ENCODE measurements around the gene SORT1. TPM values are rescaled to one million over a fixed set of nuclear protein-coding genes. Genes with fewer than 3 reads are reported as not detected.

SORT1 gene
- total RNA-seq, 2 donors from 2014 or later: 0.57 to 2.6 TPM

DNA sequence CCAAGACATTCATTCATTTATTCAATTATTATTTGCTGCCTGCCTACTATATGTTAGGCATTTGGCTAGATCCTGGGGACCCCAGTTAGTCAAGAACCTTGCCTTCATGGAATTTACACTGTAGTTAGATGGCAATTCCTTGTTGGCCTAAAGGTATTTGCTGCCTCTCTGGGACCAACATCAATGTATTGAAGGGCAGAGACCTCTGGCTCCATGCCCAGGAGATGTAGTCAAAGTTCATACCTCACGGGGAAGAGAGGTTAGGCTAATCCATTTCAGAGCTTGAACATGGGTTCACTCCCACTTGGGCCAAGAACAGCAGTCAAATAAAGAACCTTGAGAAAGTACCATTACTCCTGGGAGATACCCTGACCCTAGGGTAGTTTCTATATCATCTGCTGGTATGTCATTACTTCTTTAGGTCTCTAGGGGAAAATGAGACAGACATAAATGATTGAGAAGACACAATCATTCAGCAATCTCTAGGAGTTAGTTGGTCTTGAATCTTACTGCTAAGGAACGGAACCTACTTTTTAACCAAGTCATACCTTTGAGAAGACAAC, 32.0 kb downstream of the SORT1 start:
- H3K36me3 Mint-ChIP-seq (ENCODE audit: low read depth): no peaks in the 10 kb centered on the region
- H3K9me3 ChIP-seq (ENCODE audit: control insufficient read depth, low read length, poor library complexity, severe bottlenecking): no peaks in the 10 kb centered on the region
- ATAC-seq: no peak
- peaks cover 64% of the 10 kb centered on the region for H3K27me3 Mint-ChIP-seq
- DNase-seq: no peak
- no peak overlapping the region for H3K27ac Mint-ChIP-seq
- H3K4me1 Mint-ChIP-seq: peaks cover 3% of the 10 kb centered on the region
- H3K4me3 Mint-ChIP-seq: no peak overlapping the region

- ATAC-seq (no peak), DNase-seq (no peak)
- Mint-ChIP-seq H3K4me1 (no peaks in the 10 kb centered on the region), H3K27me3 (peaks cover 41% of the 10 kb centered on the region), H3K36me3 (ENCODE audit: low read depth) (no peaks in the 10 kb centered on the region), H3K4me3 (no peak overlapping the region), H3K27ac (no peak overlapping the region)
- H3K9me3 ChIP-seq (ENCODE audit: control insufficient read depth, low read length, poor library complexity, severe bottlenecking): no peaks in the 10 kb centered on the region
Observed at GRCh38 chr1:109361649-109362048, 36.1 kb downstream of the SORT1 start.

DNA sequence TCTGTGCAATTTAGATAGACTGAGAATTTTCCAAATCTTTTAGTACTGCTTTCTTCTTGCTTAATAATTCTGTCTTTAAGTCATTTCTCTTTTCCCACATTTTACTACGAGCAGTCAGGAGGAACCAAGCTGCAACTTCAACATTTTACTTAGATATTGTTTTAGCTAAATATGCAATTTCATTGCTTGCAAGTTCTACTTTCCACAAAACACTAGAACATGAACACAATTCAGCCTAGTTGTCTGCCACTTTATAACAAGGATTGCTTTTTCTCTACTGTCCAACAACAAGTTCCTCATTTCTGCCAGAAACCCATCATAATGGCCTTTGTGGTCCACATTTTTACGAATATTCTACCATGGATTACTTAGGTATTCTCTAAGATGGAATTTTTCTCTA, 36.6 kb downstream of the SORT1 start:
- Mint-ChIP-seq H3K27me3 (peaks cover 35% of the 10 kb centered on the region), H3K27ac (no peak overlapping the region), H3K36me3 (ENCODE audit: low read depth) (no peaks in the 10 kb centered on the region), H3K4me1 (no peaks in the 10 kb centered on the region), H3K4me3 (no peak overlapping the region)
- DNase-seq (no peak), ATAC-seq (no peak)
- no peaks in the 10 kb centered on the region for H3K9me3 ChIP-seq (ENCODE audit: control insufficient read depth, low read length, poor library complexity, severe bottlenecking)

- ATAC-seq: no peak
- no peak for DNase-seq
- no peak overlapping the region for H3K27ac Mint-ChIP-seq
- H3K27me3 Mint-ChIP-seq: peaks cover 26% of the 10 kb centered on the region
- peaks cover 2% of the 10 kb centered on the region for H3K36me3 Mint-ChIP-seq (ENCODE audit: low read depth)
- no peaks in the 10 kb centered on the region for H3K9me3 ChIP-seq (ENCODE audit: control insufficient read depth, low read length, poor library complexity, severe bottlenecking)
- peaks cover 4% of the 10 kb centered on the region for H3K4me1 Mint-ChIP-seq
- H3K4me3 Mint-ChIP-seq: no peak overlapping the region
Observed at GRCh38 chr1:109357616-109358015, 40.1 kb downstream of the SORT1 start.

DNA sequence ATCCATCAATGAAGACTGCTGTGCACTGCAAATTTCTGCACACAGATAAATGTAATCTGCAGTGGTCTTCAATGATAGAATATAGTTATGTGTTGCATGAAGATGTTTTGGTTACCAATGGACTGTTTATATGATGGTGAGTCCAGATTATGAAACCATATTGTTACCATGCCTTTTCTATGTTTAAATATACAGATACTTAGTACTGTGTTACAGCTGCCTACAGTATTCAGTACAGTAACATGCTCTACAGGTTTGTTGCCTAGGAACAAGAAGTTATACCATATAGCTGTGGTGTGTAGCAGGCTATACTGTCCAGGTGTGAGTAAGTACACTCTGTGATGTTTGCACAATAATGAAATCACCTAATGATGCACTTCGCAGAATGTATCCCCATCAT, 40.8 kb downstream of the SORT1 start:
- DNase-seq: no peak
- peaks cover 2% of the 10 kb centered on the region for H3K36me3 Mint-ChIP-seq (ENCODE audit: low read depth)
- no peak overlapping the region for H3K27ac Mint-ChIP-seq
- no peak for ATAC-seq
- H3K9me3 ChIP-seq (ENCODE audit: control insufficient read depth, low read length, poor library complexity, severe bottlenecking): no peaks in the 10 kb centered on the region
- peaks cover 26% of the 10 kb centered on the region for H3K27me3 Mint-ChIP-seq
- peaks cover 4% of the 10 kb centered on the region for H3K4me1 Mint-ChIP-seq
- no peak overlapping the region for H3K4me3 Mint-ChIP-seq

- DNase-seq: no peak
- H3K4me1 Mint-ChIP-seq: peaks cover 4% of the 10 kb centered on the region
Observed at GRCh38 chr1:109356505-109356904, 41.2 kb downstream of the SORT1 start.

DNA sequence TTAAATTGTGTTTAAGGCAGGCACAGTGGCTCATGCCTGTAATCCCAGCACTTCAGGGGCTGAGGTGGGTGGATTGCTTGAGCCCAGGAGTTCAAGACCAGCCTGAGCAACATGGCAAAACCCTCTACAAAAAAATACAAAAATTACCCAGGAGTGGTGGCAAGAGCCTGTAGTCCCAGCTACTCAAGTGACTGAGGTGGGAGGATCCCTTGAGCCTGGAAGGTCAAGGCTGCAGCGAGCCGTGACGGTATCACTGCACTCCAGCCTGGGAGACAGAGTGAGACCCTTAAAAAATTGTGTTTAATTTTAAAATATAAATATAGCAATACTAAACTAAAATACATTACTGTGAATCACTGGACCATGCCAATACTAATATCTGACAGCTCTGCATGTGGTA, 42.8 kb downstream of the SORT1 start:
- H3K27me3 Mint-ChIP-seq: peaks cover 25% of the 10 kb centered on the region
- H3K27ac Mint-ChIP-seq: no peak overlapping the region
- H3K4me3 Mint-ChIP-seq: no peak overlapping the region
- no peak for DNase-seq
- peaks cover 2% of the 10 kb centered on the region for H3K36me3 Mint-ChIP-seq (ENCODE audit: low read depth)
- peaks cover 6% of the 10 kb centered on the region for H3K4me1 Mint-ChIP-seq
- H3K9me3 ChIP-seq (ENCODE audit: control insufficient read depth, low read length, poor library complexity, severe bottlenecking): no peaks in the 10 kb centered on the region
- no peak for ATAC-seq

More at GRCh38 chr1:109356505-109356904, 41.2 kb downstream of the SORT1 start:
- Mint-ChIP-seq H3K27ac (no peak overlapping the region), H3K36me3 (ENCODE audit: low read depth) (peaks cover 2% of the 10 kb centered on the region), H3K27me3 (peaks cover 26% of the 10 kb centered on the region), H3K4me3 (no peak overlapping the region)
- no peak for ATAC-seq
- no peaks in the 10 kb centered on the region for H3K9me3 ChIP-seq (ENCODE audit: control insufficient read depth, low read length, poor library complexity, severe bottlenecking)

DNA sequence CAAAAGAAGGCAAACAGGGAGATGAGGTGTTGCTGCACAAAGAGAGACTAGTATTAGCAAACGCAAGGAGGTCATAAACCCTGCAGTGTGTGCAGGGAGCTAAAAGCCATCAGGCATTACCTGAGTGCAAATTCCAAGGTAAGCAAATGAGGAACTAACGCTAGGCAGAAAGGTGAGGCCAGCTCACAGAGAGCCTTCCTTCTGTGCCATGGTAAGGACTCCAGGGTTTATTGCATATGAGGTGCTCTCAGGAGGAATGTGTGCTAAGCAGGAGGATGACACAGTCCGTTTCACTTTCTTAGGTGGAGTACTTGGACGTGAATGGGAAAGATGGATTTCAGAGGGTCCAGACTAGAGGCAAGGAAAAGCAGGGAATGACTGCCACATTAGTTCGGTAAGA, 46.3 kb downstream of the SORT1 start:
- H3K27ac Mint-ChIP-seq: no peak overlapping the region
- ATAC-seq: no peak
- no peaks in the 10 kb centered on the region for H3K9me3 ChIP-seq (ENCODE audit: control insufficient read depth, low read length, poor library complexity, severe bottlenecking)
- H3K4me3 Mint-ChIP-seq: no peak overlapping the region
- H3K27me3 Mint-ChIP-seq: peaks cover 25% of the 10 kb centered on the region
- peaks cover 8% of the 10 kb centered on the region for H3K4me1 Mint-ChIP-seq
- DNase-seq: no peak
- peaks cover 2% of the 10 kb centered on the region for H3K36me3 Mint-ChIP-seq (ENCODE audit: low read depth)

GRCh38 chr1:109350655-109351054, 47.1 kb downstream of the SORT1 start:
- no peaks in the 10 kb centered on the region for H3K9me3 ChIP-seq (ENCODE audit: control insufficient read depth, low read length, poor library complexity, severe bottlenecking)
- DNase-seq (no peak), ATAC-seq (no peak)
- no peak overlapping the region for H3K4me3 Mint-ChIP-seq
- H3K27ac Mint-ChIP-seq: no peak overlapping the region
- H3K27me3 Mint-ChIP-seq: peaks cover 28% of the 10 kb centered on the region
- peaks cover 2% of the 10 kb centered on the region for H3K36me3 Mint-ChIP-seq (ENCODE audit: low read depth)
- peaks cover 8% of the 10 kb centered on the region for H3K4me1 Mint-ChIP-seq

DNA sequence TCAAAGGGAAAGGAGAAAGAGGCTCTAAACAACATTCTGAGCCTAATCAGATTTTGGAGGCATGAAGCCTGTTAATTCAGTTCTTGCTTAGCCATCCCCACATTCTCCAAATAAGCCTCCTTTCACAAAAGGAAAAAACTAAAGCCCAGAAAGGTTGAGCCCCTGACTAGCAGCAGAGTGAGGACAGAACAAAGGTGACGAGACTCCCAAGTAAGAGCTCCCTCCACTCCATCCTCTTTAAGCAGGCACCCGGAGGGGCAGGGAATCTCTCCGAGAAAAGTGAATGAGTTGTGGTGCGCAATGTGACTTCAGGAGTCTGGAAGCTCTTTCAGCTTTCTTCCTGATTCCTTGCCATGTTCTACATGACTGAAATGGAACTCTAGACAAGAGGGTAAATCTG, 47.5 kb downstream of the SORT1 start:
- H3K27ac Mint-ChIP-seq: no peak overlapping the region
- H3K9me3 ChIP-seq (ENCODE audit: control insufficient read depth, low read length, poor library complexity, severe bottlenecking): no peaks in the 10 kb centered on the region
- DNase-seq (no peak), ATAC-seq (no peak)
- H3K4me1 Mint-ChIP-seq: peaks cover 8% of the 10 kb centered on the region
- peaks cover 33% of the 10 kb centered on the region for H3K27me3 Mint-ChIP-seq
- peaks cover 2% of the 10 kb centered on the region for H3K36me3 Mint-ChIP-seq (ENCODE audit: low read depth)
- H3K4me3 Mint-ChIP-seq: no peak overlapping the region

DNA sequence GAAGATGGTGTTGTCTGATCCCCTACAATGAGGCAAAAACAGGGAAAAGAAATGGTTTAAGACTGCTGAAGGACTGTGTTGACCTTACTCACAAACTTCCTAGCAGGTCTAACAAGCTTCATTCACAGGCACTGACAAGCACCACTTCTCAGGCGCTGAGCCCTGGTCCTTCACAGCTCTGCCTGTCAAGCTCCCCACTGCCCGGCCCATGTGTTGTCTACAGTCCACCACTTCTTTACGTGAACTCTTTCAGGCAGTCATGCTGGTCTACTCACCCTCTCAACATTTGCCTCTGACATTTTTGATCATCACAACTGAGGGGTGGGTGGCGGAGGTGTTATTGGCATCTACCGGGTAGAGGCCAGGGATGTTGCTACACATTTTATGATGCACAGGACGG, 50.2 kb downstream of the SORT1 start:
- Mint-ChIP-seq H3K36me3 (ENCODE audit: low read depth) (peaks cover 5% of the 10 kb centered on the region), H3K4me1 (peaks cover 4% of the 10 kb centered on the region), H3K27me3 (peaks cover 39% of the 10 kb centered on the region), H3K27ac (no peak overlapping the region), H3K4me3 (no peak overlapping the region)
- H3K9me3 ChIP-seq (ENCODE audit: control insufficient read depth, low read length, poor library complexity, severe bottlenecking): peaks cover 3% of the 10 kb centered on the region
- DNase-seq: no peak
- ATAC-seq: no peak

DNA sequence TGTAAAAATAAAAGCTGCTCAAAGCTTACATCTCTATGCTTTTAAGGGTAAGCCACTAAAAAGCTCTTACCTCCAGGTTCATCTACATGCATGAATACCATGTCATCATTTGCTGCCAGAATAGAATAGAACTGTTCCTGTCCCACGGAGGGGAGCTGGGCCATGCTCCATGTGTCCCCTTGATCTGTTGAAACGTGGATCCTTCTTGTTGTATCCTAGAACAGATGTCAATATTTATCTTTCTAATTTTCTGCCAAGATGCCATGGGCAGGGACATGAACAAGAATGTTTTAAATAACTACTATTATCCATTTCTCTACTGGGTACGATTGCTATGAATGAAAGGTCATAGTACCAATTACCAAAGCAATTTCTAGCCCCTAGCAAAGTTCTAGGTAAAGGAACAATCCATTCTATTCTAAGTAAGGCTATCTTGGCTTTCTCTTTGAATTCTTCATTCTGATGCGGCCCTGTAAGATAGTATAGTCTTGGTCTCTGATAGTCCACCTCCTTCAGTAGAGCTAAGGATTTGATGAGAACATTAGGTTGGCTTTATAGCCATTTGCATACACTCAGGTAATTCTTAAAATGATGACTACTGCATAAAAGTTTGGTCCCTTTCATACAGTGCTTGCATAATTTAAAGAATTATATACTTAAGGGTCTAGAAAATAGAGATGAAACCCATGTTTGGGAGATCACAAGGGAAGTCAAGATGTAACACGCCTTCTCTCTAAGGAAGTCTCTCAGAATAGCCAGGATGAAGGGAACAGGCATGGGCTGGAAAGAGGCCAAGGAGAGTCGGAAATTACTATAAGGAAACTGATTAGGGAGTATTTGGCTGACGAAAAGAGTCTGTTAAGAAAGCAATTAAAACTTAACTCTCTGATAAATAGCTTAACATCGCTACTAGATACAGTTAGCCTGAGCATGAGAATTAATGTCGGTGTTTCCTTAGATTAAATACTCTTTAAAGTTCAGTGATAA, 55.5 kb downstream of the SORT1 start:
- H3K4me1 Mint-ChIP-seq: peaks cover under 1% of the 10 kb centered on the region
- H3K9me3 ChIP-seq (ENCODE audit: control insufficient read depth, low read length, poor library complexity, severe bottlenecking): peaks cover 3% of the 10 kb centered on the region
- no peak for ATAC-seq
- H3K4me3 Mint-ChIP-seq: no peak overlapping the region
- no peak for DNase-seq
- peaks cover 5% of the 10 kb centered on the region for H3K36me3 Mint-ChIP-seq (ENCODE audit: low read depth)
- H3K27ac Mint-ChIP-seq: no peak overlapping the region
- H3K27me3 Mint-ChIP-seq: peaks cover 31% of the 10 kb centered on the region

- peaks cover 3% of the 10 kb centered on the region for H3K9me3 ChIP-seq (ENCODE audit: control insufficient read depth, low read length, poor library complexity, severe bottlenecking)
- ATAC-seq (no peak), DNase-seq (no peak)
- Mint-ChIP-seq H3K4me3 (no peak overlapping the region), H3K4me1 (no peaks in the 10 kb centered on the region), H3K27me3 (peaks cover 11% of the 10 kb centered on the region), H3K36me3 (ENCODE audit: low read depth) (no peaks in the 10 kb centered on the region), H3K27ac (no peak overlapping the region)
Observed at GRCh38 chr1:109338608-109339007, 59.1 kb downstream of the SORT1 start.

Measured in T-helper 17 cell (primary cell).